IPS DF 4.7 (cell line): ENCODE results near the gene LMF2.

Experiments
- DNase-seq: peaks from one replicate; pipeline ENCODE4 v3.0.0-alpha.2; 2013; ENCODE audit warnings: low spot score; ENCODE audit errors: extremely low read depth

LMF2 gene

DNA sequence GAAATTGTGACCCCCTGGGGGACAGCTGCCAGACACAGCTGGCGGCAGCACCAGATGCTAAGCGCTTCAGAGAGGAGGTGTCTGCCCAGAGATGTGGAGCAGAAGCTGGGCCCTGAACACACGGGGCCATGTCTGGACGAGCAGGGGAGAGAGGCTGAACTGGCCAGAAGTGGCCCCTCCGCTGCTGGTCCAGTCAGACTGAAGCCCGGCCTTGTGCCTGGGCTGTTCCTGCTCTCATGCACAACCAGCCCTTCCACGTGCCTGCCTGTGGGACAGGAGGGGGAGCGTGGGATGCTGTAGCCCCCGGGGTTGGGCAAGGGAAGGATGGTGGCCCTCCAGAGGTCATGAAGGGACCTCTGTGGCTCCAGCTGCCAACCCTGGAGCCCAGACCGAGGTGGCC lies 24.4 kb downstream of the LMF2 start:
- DNase-seq = no peak

DNA sequence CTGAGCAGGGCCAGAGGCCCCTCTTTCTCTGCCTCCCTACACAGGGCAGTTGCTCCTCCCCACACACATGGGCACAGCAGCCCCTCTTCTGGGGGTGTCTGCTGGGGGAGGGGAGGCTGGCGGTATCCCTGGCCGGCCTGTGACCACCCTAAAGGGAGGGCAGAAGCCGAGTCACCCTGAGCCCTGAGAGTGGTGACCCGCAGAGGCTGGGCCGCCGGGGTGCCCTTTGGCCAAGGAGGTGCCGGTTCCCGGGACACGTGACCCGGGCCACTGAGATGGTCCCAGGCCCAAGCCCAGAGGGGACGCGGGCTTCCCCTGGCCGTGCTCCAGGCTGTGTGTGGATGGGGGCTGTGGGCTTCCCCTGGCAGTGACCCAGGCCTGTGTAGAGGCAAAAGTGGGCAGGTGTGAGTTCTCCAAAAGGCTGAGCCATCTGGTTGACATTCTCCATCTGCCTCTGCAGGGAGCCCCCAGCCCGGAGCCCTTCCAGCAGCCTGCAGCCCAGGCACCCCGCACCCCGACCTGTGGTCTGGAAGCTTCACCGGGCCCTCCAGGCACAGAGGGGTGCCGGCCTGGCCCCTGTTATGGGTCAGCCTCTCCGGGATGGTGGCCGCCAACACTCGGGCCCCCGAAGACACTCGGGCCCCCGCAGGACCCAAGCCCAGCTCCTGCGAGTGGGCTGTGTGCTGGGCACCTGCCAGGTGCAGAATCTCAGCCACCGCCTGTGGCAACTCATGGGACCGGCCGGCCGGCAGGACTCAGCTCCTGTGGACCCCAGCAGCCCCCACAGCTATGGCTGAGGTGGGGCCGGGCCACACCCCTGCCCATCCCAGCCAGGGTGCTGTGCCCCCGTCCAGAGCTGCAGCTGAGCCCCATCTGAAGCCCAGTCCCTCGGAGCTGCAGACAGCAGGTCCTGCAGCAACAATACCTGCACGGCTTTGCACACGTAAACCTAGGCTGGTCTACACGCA lies 25.1 kb downstream of the LMF2 start:
- no peak for DNase-seq

DNA sequence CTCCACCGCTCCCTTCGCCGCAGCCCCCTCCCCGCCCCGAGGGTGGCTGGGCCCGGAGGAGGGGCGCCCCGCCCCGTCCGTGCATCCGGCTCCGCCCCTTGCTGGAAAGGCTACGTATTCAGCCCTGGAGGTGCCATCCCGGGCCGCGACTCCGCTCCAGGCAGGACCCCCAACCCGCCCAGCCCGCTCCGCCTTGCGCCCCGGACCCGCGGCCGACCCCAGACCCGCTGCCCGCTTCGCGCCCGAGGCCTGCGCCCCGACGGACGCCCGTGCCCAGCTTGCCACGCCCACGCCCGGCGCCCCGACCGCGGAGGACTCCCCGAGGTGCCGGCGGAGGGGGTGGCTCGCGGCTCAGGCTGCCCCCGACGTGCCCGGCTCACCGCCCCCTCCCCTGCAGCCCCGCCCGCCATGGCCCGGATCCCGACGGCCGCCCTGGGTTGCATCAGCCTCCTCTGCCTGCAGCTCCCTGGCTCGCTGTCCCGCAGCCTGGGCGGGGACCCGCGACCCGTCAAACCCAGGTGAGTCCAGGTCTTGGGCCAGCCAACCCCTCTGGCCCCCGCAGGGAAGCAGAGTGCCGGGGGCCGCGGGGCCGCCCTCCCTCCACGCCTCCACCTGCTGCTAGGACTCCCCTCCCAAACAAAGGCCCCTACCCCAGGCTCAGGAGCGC lies 25.9 kb downstream of the LMF2 start, which contains the start of gene ADM2:
TSS of gene ADM2 (plus strand) at position 104 of the 667 bp plus-strand sequence. CDS start at position 409, 305 bp downstream.
- DNase-seq = no peak

DNA sequence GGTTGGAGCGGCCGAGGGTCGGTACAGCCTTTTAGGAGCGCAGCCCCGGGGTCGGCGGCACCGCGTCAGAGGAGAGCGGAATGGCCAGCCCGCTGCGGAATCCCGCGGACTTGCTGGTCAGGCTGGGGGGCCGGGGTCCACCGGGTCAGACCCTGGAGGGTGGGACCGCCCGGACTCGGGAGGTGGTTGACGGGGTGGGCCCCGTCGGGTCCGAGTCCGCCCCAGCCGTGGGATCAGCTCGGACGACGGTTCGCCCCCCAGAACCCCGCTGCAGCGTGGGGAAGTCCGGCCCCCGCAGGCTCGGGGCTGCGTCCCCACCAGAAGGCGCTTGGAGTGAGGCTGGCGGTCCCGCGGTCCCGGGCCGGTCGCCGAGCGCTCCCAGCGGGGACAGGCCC lies 26.5 kb downstream of the LMF2 start:
- no peak for DNase-seq

DNA sequence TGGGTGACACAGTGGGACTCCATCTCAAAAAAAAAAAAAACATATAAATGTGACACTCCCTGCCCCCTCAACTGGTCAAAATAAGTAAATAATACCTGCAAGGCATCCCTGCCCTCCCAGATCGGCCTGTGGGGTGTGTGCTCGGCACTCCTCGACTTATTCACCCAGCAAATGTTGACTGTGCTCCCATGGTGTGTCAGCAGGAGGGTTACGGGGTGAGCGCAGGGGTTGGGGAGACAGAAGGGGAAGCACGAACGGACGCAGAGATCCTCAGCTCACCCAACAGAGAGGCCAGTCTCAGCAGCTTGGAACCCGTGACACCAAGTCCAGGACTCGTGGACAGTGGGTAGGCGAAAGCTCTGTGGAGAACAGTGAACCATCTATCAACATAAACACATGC lies 27.8 kb downstream of the LMF2 start:
- DNase-seq = no peak

DNA sequence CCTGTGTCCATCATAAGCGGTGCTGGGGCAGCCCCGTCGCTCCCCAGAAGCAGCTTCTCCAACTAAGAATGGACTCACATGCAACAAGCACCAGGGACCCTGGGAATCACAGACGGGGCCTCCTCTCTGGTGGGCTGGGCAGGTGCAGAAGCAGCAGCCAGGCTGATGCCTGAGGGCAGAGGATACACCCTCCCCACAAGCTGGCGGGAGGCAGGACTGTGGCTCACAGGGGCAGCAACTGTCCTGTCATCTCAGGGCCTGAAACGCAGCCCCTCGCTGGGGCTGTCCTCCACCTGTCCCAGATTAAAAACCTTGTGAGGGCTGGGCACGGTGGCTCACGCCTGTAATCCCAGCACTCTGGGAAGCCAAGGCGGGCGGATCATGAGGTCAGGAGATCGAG lies 29.6 kb downstream of the LMF2 start:
- DNase-seq = no peak

DNA sequence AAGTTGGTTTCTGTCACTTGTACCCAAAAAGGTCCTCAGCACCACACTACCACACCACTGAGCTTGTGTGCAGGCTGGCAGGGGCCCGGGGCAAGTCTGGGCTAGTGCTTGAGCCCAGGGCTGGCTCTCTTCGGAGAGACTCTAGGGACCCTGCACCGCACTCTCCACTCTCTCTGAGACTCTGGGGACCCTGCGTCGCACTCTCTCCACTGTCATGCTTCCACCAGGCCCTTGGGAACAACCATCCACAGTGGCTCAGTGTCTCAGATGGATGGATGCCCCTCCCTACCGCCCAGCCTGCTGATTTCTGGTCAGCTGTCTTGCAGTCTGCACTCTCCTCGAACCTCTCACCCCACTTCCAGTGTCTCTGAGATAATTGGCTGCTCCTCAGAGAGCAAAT lies 30.6 kb downstream of the LMF2 start:
- DNase-seq = no peak

DNA sequence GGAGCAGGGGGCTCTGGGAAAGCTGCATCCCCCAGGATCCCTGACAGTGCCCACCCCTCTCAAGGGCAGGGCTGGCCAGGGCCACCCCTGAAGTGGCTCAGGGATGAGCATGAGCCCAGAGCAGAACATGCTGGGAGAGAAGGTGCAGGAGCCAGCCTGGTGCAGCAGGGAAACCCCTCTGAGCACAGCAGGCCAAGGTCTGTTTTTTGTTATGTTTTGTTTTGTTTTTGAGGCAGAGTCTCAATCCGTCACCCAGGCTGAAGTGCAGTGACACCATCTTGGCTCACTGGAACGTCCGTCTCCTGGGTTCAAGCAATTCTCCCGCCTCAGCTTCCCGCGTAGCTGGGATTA lies 31.9 kb downstream of the LMF2 start:
- DNase-seq = no peak

DNA sequence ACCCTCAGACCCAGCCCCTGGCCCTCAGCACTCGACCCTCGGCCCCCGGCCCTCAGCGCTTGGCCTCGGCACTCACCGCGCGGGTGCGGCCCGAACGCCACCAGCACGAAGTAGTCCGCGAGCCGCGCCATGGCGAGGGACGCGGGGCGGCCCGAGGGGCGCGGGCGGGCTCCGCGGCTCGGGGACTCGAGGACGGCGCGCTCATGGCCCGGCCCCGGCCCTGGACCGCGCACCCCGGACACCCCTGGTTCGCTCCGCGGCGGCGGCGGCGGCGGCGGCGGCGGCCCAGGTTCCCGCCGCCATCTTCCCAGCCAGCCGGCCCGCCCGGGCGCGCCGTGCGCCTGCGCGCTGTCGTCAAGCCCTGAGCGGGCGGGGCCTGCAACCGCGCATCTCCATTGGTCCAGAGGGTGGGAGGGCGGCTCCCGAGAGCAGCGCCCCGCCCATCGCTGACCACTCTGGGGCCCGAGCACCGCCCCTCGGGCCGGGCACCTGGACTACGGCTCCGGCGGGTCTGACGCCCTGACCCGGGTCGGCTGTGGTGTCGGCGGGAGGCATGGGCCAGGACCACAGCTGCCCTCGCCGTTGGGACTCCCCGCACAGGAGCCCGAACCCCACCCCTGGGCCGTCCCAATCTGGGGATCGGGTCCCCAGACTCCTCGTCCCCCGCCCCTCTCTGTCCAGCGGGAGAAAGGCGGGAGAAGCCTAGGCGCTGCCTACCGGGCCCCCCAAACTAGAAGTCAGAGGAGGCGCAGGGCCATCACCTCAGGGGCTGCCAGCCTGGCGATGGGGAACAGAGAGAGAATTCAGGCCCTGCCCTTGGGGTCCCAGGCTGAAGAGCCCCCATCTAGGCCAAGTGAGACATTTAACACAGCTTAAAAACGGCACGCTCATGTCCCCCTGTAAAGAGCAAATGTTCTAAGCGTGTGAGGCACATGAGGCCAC lies 32.5 kb downstream of the LMF2 start, which contains the start of gene SBF1:
TSS of gene SBF1 (minus strand) at position 326 of the 942 bp plus-strand sequence. CDS start at position 131, 195 bp downstream.
- peak; percentile 46 for DNase-seq

DNA sequence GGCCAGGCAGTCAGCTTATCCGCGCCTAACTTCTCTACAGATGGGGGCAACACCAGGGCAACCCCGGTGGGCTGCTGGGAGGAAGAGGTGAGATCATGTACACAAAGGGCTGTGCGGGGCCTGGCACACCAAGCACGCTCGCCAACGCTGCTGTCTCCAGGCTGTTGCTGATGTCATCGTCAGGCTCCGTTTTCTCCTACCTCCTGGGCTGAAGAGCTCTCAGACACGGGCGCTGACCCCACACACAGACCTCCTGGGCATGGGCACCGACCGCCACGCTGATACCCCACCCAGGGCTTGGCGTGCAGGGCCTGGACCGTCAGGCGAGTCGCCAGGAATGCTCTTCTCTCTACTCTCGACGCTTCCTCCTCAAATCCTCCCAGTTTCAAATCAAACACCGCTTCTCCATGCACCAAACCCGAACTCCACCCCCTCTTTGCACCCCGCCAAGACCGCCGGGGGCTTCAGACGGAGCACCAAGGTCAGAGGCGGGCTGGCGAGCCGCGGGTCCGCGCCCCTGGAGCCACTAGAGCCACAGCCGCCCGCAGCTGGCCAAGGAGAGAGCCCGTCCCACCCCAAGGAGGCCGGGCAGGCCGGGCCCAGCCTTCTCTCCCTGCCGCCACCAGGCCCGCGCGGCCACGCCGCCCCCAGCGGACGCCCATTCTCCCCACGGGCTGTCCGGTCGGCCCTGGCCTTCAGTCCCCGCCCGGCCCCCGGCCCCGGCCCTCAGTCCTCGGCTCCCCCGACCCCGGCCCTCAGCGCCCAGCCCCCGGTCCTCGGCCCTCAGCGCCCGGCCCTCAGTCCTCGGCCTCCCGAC lies 33.4 kb downstream of the LMF2 start:
- no peak for DNase-seq

DNA sequence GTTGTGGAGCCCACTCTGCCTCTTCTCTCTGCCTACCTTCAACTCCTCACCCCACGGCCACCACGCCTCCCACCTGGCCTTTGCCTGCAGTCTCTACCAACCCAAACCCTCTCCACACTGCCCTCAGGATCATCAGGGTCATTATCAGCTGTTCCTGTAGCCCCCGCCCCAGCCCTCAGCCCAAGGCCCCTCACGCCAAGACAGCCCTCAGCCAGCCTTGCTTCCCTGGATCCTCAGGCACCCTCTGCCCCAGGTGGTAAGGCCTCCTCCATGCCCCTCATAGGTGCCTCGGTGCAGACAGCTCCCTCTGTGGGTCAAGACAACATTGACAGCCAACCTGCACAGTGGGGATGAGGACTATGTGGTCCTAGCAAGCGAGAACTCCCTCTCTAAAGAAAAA lies 34.4 kb downstream of the LMF2 start:
- DNase-seq = no peak

DNA sequence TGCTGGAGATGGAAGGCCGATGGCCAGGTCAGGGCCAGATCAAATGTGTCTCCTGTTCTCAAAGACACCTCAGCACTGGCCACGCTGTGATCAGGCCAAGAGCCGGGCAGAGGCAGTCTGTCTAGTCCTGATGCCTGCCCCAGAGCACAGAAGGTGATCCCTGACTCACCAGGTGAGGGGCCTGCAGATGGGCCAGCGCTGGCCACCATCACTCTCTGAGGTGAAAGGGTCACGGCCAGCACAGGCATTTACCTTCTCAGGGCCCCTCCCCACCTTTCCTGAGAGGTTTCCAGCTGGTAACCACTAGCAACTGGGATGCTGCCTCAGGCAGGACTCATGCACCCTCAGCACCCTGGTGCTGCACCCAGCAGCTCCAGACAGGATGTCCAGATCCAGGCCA lies 35.5 kb downstream of the LMF2 start:
- DNase-seq = no peak

DNA sequence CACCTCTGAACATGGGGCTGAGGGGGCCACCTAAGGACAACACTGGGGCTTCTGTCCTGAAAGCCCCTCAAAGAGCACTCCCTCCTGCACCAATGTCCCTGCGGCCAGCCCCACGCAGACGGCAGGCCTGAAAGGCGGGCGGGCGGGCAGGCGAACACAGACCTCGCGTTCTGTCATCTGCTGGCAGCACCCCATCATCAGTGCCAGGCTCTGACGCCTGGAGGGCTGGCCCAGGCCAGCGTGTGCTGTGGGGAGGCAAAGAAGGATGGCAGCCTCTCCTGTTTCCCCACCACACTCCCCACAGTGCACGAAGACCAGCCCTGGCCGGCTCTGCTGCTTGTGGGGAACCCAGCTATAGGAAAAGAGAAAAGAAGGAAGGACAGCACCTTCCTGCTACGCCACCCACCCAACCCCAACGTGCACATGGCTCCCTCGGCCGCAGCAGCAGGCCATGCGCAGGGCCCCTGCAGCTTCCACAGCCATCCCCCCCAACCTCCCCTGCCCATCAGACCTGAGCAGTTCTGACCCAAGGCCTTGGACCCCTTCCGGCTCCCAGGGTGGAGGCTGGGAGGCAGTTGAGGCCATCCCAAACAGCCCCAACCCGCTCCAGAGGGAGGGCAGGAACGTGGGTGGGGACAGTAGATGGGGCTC lies 36.2 kb downstream of the LMF2 start:
- DNase-seq = no peak

DNA sequence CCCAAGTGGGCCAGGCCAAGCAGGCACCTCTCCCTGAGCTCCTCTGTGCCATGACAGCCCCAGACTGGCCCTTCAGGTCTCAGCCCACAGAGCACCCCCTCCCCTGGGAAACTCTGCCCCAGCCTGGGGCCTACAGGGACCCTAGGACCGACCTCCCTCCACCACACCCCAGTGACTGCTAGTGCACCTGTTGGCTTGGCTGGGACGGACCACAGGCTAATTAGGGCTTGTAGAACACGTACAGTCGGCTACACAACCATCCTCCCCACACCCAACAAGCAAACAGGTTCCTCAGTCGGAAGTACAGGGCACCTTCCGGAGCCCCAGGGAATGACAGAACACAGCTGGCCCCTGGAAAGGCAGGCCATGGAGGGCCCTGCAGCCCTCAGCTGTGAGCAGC lies 37.0 kb downstream of the LMF2 start:
- no peak for DNase-seq

DNA sequence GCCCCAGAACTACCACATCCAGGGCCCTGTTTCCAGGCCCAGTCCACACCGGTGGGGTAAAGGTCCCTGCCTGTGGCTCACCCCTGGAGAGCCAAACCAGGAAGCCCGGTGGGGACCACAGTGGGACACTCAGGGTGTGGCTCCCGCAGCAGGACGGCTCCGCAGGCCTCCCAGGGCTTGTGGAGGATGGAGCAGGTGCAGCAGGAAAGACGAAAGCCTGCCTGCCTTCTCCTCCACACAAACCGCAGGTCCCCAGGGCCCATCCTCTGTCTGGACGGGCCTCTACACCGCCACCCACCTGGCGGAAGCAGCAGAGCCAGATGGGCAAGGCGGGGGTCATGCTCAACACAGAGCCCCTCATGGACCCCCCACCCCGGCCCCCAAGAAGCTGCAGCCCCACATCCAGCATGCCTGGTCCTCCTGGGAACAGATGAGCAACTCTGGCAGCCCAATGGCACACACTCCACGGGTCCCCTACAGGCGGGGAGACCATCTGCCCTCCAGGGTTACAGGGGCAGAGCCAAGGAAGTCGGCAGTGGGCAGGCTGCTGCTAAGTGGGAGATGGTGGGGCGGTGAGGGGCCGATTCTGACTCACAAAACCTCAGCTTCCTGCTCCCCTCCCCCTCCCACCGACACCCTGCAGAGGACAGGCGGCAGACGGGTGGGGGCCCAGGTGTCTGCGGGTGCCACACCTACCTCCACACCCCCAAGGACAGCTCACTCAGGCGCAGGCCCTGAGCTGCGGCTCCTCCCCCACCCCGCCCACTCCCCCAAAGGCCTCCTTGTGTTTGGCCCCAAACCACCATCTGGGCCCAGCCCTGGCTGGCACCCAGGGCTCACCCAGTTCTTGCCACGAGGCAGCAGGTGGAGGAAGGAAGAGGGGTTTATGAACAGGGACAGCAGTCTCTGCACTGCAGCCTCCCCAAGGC lies 37.9 kb downstream of the LMF2 start:
- DNase-seq = no peak

DNA sequence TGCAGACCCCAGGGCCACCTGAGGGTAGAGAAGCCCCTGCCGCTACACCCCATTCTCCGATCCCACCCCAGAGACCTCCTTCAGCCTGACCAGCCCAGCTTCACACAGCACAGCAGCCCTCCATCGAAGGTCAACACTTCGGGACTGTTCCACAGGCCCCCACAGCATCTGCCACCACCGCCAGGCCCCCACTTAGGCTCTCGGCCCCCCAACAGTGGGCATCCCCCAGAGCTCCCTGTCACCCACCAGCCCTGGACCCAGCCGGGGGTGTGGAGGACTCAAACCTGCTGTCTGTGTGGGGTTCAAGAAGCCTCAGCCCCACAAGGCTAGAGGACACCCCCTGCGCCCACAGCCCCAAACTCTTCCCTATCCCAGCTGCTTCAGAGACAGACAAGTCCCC lies 38.9 kb downstream of the LMF2 start:
- no peak for DNase-seq

DNA sequence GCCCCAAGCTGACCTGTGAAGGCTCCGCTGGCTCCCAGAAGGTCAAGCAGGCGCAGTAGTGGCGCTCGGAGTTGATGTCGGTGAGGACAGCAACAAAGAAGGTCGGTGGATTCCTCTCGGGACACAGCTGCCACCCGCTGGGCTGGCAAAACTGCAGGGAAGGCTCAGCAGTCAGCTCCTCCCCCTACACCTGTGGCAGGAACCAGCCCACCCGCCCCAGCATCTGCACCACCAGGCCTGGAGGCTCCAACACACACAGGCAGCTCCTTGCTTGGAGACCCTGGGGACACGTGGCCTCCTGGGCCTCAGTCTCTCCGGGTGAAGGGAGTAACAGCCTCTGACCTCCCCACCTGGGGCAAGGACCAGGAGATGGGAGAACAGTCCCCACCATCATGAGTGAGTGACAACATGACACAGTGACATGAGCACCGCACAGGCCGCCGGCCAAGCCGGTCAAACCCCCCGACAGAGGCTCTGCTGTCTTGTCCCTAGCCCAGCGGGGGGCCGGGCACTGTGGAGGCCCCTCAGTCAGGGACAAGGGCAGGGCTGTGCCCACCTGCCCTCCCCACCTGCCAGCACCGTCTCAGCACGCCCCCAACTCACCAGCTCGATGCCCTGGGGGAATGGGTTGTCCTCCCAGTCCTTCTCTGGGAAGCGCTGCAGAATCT lies 39.6 kb downstream of the LMF2 start:
- DNase-seq = no peak

DNA sequence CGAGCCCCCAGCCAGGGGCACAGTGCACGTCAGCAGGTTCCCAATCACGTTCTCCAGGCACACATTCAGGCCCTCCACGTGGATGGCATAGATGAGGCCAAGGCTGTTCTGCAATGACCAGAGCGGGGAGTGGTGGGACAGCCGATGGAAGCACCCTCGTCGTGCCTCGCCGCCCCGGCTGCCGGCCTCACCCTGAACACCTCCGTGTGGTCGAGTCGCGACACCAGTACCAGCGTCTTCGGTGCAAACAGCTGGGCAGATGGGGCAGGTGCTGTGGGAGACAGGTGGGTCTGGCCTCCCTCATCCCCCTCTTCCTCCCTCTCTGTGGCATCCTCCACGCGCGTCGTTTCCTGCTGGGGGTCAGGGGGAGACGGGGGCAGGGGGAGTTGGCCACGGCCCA lies 40.2 kb downstream of the LMF2 start:
- DNase-seq = no peak
